Liver (tissue), 9 donors: ENCODE measurements around the gene TANC2. TPM values are rescaled to one million over a fixed set of nuclear protein-coding genes. Genes with fewer than 3 reads are reported as not detected.

Experiments
- DNase-seq: peaks from one replicate; pipeline ENCODE4 v3.0.0-alpha.2; 2017; ENCODE audit warnings: low spot score
- H3K27ac ChIP-seq, 2 donors: one replicate each; pipeline ENCODE4 v1.7.0; 2013; ENCODE audit warnings: inconsistent platforms in 2 of 2, low read length in 2 of 2, control low read depth in 1 of 2, low read depth in 1 of 2, mild to moderate bottlenecking in 1 of 2
- H3K27me3 ChIP-seq, 4 donors: one replicate each; pipeline versions ENCODE4 v1.6.1 to v1.7.0; 2013; ENCODE audit warnings: low read length in 3 of 4, inconsistent platforms in 1 of 4, mild to moderate bottlenecking in 1 of 4, moderate library complexity in 1 of 4; ENCODE audit not compliant: control insufficient read depth in 4 of 4, insufficient read depth in 4 of 4
- H3K36me3 ChIP-seq, 4 donors: one replicate each; pipeline versions ENCODE4 v1.6.1 to v1.7.0; 2013; ENCODE audit warnings: low read length in 3 of 4, mild to moderate bottlenecking in 3 of 4, low read depth in 1 of 4, moderate library complexity in 1 of 4; ENCODE audit not compliant: control insufficient read depth in 4 of 4, insufficient read depth in 3 of 4
- H3K4me1 ChIP-seq, 4 donors: one replicate each; pipeline versions ENCODE4 v1.6.1 to v1.7.0; 2013; ENCODE audit warnings: low read length in 3 of 4, mild to moderate bottlenecking in 3 of 4, moderate library complexity in 1 of 4; ENCODE audit not compliant: control insufficient read depth in 4 of 4, insufficient read depth in 4 of 4
- H3K4me3 ChIP-seq, 3 donors: one replicate each; pipeline versions ENCODE4 v1.6.1 to v1.7.0; 2013; ENCODE audit warnings: low read length in 3 of 3, control low read depth in 1 of 3, low read depth in 1 of 3, mild to moderate bottlenecking in 1 of 3
- H3K9ac ChIP-seq, 2 donors: one replicate each; pipeline ENCODE4 v1.7.0; 2013; ENCODE audit warnings: low read length in 2 of 2, mild to moderate bottlenecking in 2 of 2, moderate library complexity in 2 of 2, control low read depth in 1 of 2, low read depth in 1 of 2
- H3K9me3 ChIP-seq, 4 donors: one replicate each; pipeline versions ENCODE4 v1.6.1 to v1.7.0; 2013; ENCODE audit warnings: low read length in 3 of 4; ENCODE audit not compliant: control insufficient read depth in 4 of 4
- EGR1 ChIP-seq, 2 donors: IDR thresholded peaks; 2 replicates each; pipeline ENCODE4 v1.6.1; 2016 to 2018; ENCODE audit warnings: antibody characterized with exemption in 2 of 2, low read depth in 2 of 2
- FOXA1 ChIP-seq: IDR thresholded peaks from 2 replicates; pipeline ENCODE4 v1.6.1; 2016; ENCODE audit warnings: antibody characterized with exemption
- FOXA2 ChIP-seq: IDR thresholded peaks from 2 replicates; pipeline ENCODE4 v1.6.1; 2016; ENCODE audit warnings: antibody characterized with exemption
- GABPA ChIP-seq, 2 donors: IDR thresholded peaks in 1 of 2; conservative IDR thresholded peaks in 1 of 2; 2 replicates each; pipeline ENCODE4 v1.6.1; 2016; ENCODE audit warnings: antibody characterized with exemption in 2 of 2, mild to moderate bottlenecking in 1 of 2, moderate library complexity in 1 of 2
- HNF4A ChIP-seq, 2 donors: conservative IDR thresholded peaks; 2 replicates each; pipeline ENCODE4 v1.6.1; 2016; ENCODE audit warnings: antibody characterized with exemption in 2 of 2, mild to moderate bottlenecking in 2 of 2
- HNF4G ChIP-seq: IDR thresholded peaks from 2 replicates; pipeline ENCODE4 v1.6.1; 2016; ENCODE audit warnings: antibody characterized with exemption
- JUND ChIP-seq, 2 donors: IDR thresholded peaks; 2 replicates each; pipeline ENCODE4 v1.6.1; 2016; ENCODE audit warnings: antibody characterized with exemption in 2 of 2
- MAX ChIP-seq: IDR thresholded peaks from 2 replicates; pipeline ENCODE4 v1.6.1; 2016; ENCODE audit warnings: antibody characterized with exemption
- NR2F2 ChIP-seq: IDR thresholded peaks from 2 replicates; pipeline ENCODE4 v1.6.1; 2016; ENCODE audit warnings: antibody characterized with exemption
- RAD21 ChIP-seq, 2 donors: IDR thresholded peaks; 2 replicates each; pipeline ENCODE4 v1.6.1; 2016; ENCODE audit warnings: antibody characterized with exemption in 2 of 2, mild to moderate bottlenecking in 2 of 2
- RXRA ChIP-seq, 2 donors: IDR thresholded peaks; 2 replicates each; pipeline ENCODE4 v1.6.1; 2017 to 2018; ENCODE audit warnings: antibody characterized with exemption in 2 of 2, mild to moderate bottlenecking in 1 of 2
- SP1 ChIP-seq: IDR thresholded peaks from 2 replicates; pipeline ENCODE4 v1.6.1; 2018; ENCODE audit warnings: antibody characterized with exemption, mild to moderate bottlenecking
- TAF1 ChIP-seq: conservative IDR thresholded peaks from 2 replicates; pipeline ENCODE4 v1.6.1; 2016; ENCODE audit warnings: antibody characterized with exemption, mild to moderate bottlenecking
- YY1 ChIP-seq: IDR thresholded peaks from 2 replicates; pipeline ENCODE4 v1.6.1; 2016; ENCODE audit warnings: antibody characterized with exemption, mild to moderate bottlenecking
- ZBTB33 ChIP-seq: IDR thresholded peaks from 2 replicates; pipeline ENCODE4 v1.6.1; 2016; ENCODE audit warnings: antibody characterized with exemption
- WGBS: extraction: QIAGEN DNeasy Blood & Tissue Kit; methylation state at CpG from one replicate; pipeline ENCODE4 v1.1.7; 2013; 5-methylcytosine and 5-hydroxymethylcytosine counted together
- polyA plus RNA-seq, 2 donors: library from polyadenylated mRNA; stranded (reverse) in 1 of 2; unstranded in 1 of 2; fragments of 200-250 nt in 1 of 2; fragments of >200 nt in 1 of 2; fragmentation: Nextera tagmentation in 1 of 2; extraction: Ambion mirVana in 1 of 2; gene quantifications; one replicate each; pipeline versions ENCODE4 v1.2.1 to v1.2.3, GENCODE V29; 2013 to 2015
- total RNA-seq, 2 donors: library from RNA; depleted of rRNA; stranded (reverse); fragments of >200 nt; gene quantifications; one replicate each; pipeline ENCODE4 v1.2.3, GENCODE V29; 2014
- TF ChIP-seq, protein P1 (sequence below): fragments of 150-350 bp; IDR thresholded peaks from 2 replicates; pipeline ENCODE4 v1.5.1; 2017; ENCODE audit warnings: improper control_type of control experiment, low read depth, low read length; ENCODE audit not compliant: missing input control
- TF ChIP-seq, protein P2 (sequence below): IDR thresholded peaks from 2 replicates; pipeline ENCODE4 v1.6.1; 2016; ENCODE audit warnings: antibody characterized with exemption, mild to moderate bottlenecking
- TF ChIP-seq, protein P3 (sequence below): IDR thresholded peaks from 2 replicates; pipeline ENCODE4 v1.6.1; 2016; ENCODE audit warnings: antibody characterized with exemption
- donor health status: healthy.
- donor health status: healthy.
- donor health status: healthy.
- donor health status: healthy.
- donor health status: healthy.

Gene TANC2
- total and polyA plus RNA-seq, 4 donors = 1.2 to 7.7 (median 4.1) TPM

- TF ChIP-seq MAX (no peak), RAD21 (IDR thresholded peaks at IDR 0.05) (no peak), EGR1 (IDR thresholded peaks at IDR 0.05; ENCODE audit: low read depth in 2 of 2) (no peak)
Measured at GRCh38 chr17:63001689-63002394, 35.8 kb downstream of the TANC2 start (continued).

GRCh38 chr17:63002625-63003024 is 36.6 kb downstream of the TANC2 start:
- Histone ChIP-seq H3K27ac (no peak overlapping the region), H3K4me3 (no peak overlapping the region), H3K9ac (no peak overlapping the region), H3K4me1 (no peaks in the 10 kb centered on the region), H3K9me3 (no peaks in the 10 kb centered on the region), H3K27me3 (no peaks in the 10 kb centered on the region), H3K36me3 (no peaks in the 10 kb centered on the region)
- WGBS = 90% methylated on average over 2 of the region's 2 CpGs
- DNase-seq = no peak
- TF ChIP-seq SP1 (no peak), GABPA (IDR thresholded peaks at IDR 0.05 in 1 of 2, conservative IDR thresholded peaks at IDR 0.05 in 1 of 2) (no peak), HNF4A (conservative IDR thresholded peaks at IDR 0.05) (no peak), RXRA (IDR thresholded peaks at IDR 0.05) (no peak), ZBTB33 (no peak), RAD21 (IDR thresholded peaks at IDR 0.05) (no peak), FOXA2 (no peak), EGR1 (IDR thresholded peaks at IDR 0.05; ENCODE audit: low read depth in 2 of 2) (no peak), MAX (no peak), YY1 (no peak), NR2F2 (no peak), JUND (IDR thresholded peaks at IDR 0.05) (no peak), HNF4G (no peak), FOXA1 (no peak), TAF1 (no peak)
- TF ChIP-seq, protein P1, sequence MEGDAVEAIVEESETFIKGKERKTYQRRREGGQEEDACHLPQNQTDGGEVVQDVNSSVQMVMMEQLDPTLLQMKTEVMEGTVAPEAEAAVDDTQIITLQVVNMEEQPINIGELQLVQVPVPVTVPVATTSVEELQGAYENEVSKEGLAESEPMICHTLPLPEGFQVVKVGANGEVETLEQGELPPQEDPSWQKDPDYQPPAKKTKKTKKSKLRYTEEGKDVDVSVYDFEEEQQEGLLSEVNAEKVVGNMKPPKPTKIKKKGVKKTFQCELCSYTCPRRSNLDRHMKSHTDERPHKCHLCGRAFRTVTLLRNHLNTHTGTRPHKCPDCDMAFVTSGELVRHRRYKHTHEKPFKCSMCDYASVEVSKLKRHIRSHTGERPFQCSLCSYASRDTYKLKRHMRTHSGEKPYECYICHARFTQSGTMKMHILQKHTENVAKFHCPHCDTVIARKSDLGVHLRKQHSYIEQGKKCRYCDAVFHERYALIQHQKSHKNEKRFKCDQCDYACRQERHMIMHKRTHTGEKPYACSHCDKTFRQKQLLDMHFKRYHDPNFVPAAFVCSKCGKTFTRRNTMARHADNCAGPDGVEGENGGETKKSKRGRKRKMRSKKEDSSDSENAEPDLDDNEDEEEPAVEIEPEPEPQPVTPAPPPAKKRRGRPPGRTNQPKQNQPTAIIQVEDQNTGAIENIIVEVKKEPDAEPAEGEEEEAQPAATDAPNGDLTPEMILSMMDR = no peak
- TF ChIP-seq, protein P2, sequence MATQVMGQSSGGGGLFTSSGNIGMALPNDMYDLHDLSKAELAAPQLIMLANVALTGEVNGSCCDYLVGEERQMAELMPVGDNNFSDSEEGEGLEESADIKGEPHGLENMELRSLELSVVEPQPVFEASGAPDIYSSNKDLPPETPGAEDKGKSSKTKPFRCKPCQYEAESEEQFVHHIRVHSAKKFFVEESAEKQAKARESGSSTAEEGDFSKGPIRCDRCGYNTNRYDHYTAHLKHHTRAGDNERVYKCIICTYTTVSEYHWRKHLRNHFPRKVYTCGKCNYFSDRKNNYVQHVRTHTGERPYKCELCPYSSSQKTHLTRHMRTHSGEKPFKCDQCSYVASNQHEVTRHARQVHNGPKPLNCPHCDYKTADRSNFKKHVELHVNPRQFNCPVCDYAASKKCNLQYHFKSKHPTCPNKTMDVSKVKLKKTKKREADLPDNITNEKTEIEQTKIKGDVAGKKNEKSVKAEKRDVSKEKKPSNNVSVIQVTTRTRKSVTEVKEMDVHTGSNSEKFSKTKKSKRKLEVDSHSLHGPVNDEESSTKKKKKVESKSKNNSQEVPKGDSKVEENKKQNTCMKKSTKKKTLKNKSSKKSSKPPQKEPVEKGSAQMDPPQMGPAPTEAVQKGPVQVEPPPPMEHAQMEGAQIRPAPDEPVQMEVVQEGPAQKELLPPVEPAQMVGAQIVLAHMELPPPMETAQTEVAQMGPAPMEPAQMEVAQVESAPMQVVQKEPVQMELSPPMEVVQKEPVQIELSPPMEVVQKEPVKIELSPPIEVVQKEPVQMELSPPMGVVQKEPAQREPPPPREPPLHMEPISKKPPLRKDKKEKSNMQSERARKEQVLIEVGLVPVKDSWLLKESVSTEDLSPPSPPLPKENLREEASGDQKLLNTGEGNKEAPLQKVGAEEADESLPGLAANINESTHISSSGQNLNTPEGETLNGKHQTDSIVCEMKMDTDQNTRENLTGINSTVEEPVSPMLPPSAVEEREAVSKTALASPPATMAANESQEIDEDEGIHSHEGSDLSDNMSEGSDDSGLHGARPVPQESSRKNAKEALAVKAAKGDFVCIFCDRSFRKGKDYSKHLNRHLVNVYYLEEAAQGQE = no peak
- TF ChIP-seq, protein P3, sequence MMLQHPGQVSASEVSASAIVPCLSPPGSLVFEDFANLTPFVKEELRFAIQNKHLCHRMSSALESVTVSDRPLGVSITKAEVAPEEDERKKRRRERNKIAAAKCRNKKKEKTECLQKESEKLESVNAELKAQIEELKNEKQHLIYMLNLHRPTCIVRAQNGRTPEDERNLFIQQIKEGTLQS = no peak
